Activated CD4-positive, alpha-beta T cell treated with anti-CD3 and anti-CD28 coated beads, Interleukin-2, amount 10 ng/mL, durations not matched to agents 7 days and 5 days (primary cell): Measurements from ENCODE around the gene COA1. TPM values are rescaled to one million over a fixed set of nuclear protein-coding genes. Genes with fewer than 3 reads are reported as not detected.
"Not testable (repeated sequence)": the region's sequence is repeated elsewhere in the genome, so short reads cannot be mapped to it uniquely, and the experiment has no call there.

Experiments used
- CTCF ChIA-PET: fragments of 350-600 bp; sonication (Branson Sonifier 250); formaldehyde crosslinking; loops from one replicate; lab custom pipeline; 2021; ENCODE audit warnings: antibody characterized with exemption; lab: Charles Lee
- POLR2A ChIA-PET: fragments of 350-600 bp; sonication (Branson Sonifier 250); formaldehyde crosslinking; loops from one replicate; lab custom pipeline; 2021; ENCODE audit warnings: antibody characterized with exemption; lab: Charles Lee
- DNase-seq: peaks from one replicate; pipeline ENCODE4 v3.0.0-alpha.2; 2020
- H3K27ac Mint-ChIP-seq: one replicate; pipeline ENCODE4 v1.8.0; 2021; ENCODE audit warnings: mild to moderate bottlenecking, moderate library complexity, mixed read lengths
- H3K27me3 Mint-ChIP-seq: one replicate; pipeline ENCODE4 v1.8.0; 2021; ENCODE audit warnings: mixed read lengths
- H3K36me3 Mint-ChIP-seq: one replicate; pipeline ENCODE4 v1.8.0; 2021; ENCODE audit warnings: low read depth, mixed read lengths
- H3K4me1 Mint-ChIP-seq: one replicate; pipeline ENCODE4 v1.8.0; 2021; ENCODE audit warnings: mixed read lengths
- H3K4me3 Mint-ChIP-seq: one replicate; pipeline ENCODE4 v1.8.0; 2021; ENCODE audit warnings: mild to moderate bottlenecking, moderate library complexity, mixed read lengths
- H3K9me3 Mint-ChIP-seq: one replicate; pipeline ENCODE4 v1.8.0; 2021; ENCODE audit warnings: mixed read lengths
- total RNA-seq, 2 experiments: library from RNA; stranded (reverse); gene quantifications; one replicate each; pipeline ENCODE4 v1.2.3, GENCODE V29; 2021

Gene COA1
- total RNA-seq, 2 experiments from 2014 or later: 44.8 to 47.1 TPM

GRCh38 chr7:43693687-43694398 is 35.5 kb downstream of the COA1 start:
- Mint-ChIP-seq H3K4me1 (peaks cover 28% of the 10 kb centered on the region), H3K27me3 (no peaks in the 10 kb centered on the region), H3K36me3 (peaks cover 14% of the 10 kb centered on the region), H3K9me3 (no peaks in the 10 kb centered on the region), H3K4me3 (no peak overlapping the region), H3K27ac (no peak overlapping the region)
- no peak for DNase-seq
- CTCF ChIA-PET: interaction anchor here (1.0 to 2.6 kb wide), 7 partner anchors 9 to 132 kb away, joined by 3 to 19 read pairs (median 3); partner anchors contain the start of gene STK17A
- POLR2A ChIA-PET: no interaction called here

GRCh38 chr7:43692582-43693373 is 36.5 kb downstream of the COA1 start:
- Mint-ChIP-seq H3K27me3 (no peaks in the 10 kb centered on the region), H3K4me1 (peaks cover 22% of the 10 kb centered on the region), H3K9me3 (peaks cover 7% of the 10 kb centered on the region), H3K36me3 (peaks cover 23% of the 10 kb centered on the region), H3K4me3 (no peak overlapping the region), H3K27ac (no peak overlapping the region)
- POLR2A ChIA-PET: no interaction called here
- no peak for DNase-seq
- CTCF ChIA-PET: interaction anchor here (1.0 to 4.9 kb wide), 6 partner anchors 7 to 111 kb away, joined by 3 to 21 read pairs (median 4); partner anchors contain the start of gene STK17A

- H3K9me3 Mint-ChIP-seq: peaks cover 12% of the 10 kb centered on the region
- DNase-seq: no peak
- ChIA-PET POLR2A (no interaction called here), CTCF (interaction anchor here (4.3 to 4.9 kb wide), 2 partner anchors 8 to 109 kb away, joined by 17 to 21 read pairs; partner anchors contain the start of gene STK17A)
- H3K27me3 Mint-ChIP-seq: no peaks in the 10 kb centered on the region
- peaks cover 19% of the 10 kb centered on the region for H3K4me1 Mint-ChIP-seq
- H3K36me3 Mint-ChIP-seq: peaks cover 30% of the 10 kb centered on the region
- H3K4me3 Mint-ChIP-seq: no peak overlapping the region
- no peak overlapping the region for H3K27ac Mint-ChIP-seq
Observed at GRCh38 chr7:43691611-43692010, 37.7 kb downstream of the COA1 start.

- H3K4me3 Mint-ChIP-seq: no peak overlapping the region
- H3K36me3 Mint-ChIP-seq: peaks cover 34% of the 10 kb centered on the region
- no peak overlapping the region for H3K27ac Mint-ChIP-seq
- H3K4me1 Mint-ChIP-seq: peaks cover 20% of the 10 kb centered on the region
- no peaks in the 10 kb centered on the region for H3K27me3 Mint-ChIP-seq
- ChIA-PET POLR2A (no interaction called here), CTCF (interaction anchor here (1.1 to 4.9 kb wide), 4 partner anchors 9 to 107 kb away, joined by 3 to 21 read pairs (median 12); partner anchors contain the start of gene STK17A)
- H3K9me3 Mint-ChIP-seq: peaks cover 12% of the 10 kb centered on the region
- no peak for DNase-seq
Observed at GRCh38 chr7:43689115-43689514, 40.2 kb downstream of the COA1 start.

- H3K27ac Mint-ChIP-seq, H3K27me3 Mint-ChIP-seq, H3K4me3 Mint-ChIP-seq, POLR2A ChIA-PET, DNase-seq: not testable (repeated sequence)
- peaks cover 25% of the 10 kb centered on the region for H3K4me1 Mint-ChIP-seq
- peaks cover 18% of the 10 kb centered on the region for H3K9me3 Mint-ChIP-seq
- peaks cover 39% of the 10 kb centered on the region for H3K36me3 Mint-ChIP-seq
- CTCF ChIA-PET: interaction anchor here (1.2 to 4.9 kb wide), 6 partner anchors 10 to 116 kb away, joined by 3 to 21 read pairs (median 6); partner anchors contain the start of gene STK17A
Observed at GRCh38 chr7:43687866-43688265, 41.5 kb downstream of the COA1 start.

GRCh38 chr7:43686991-43687390 is 42.3 kb downstream of the COA1 start:
- H3K27me3 Mint-ChIP-seq: no peaks in the 10 kb centered on the region
- H3K4me1 Mint-ChIP-seq: peaks cover 28% of the 10 kb centered on the region
- ChIA-PET POLR2A (no interaction called here), CTCF (interaction anchor here (0.8 to 2.1 kb wide), 5 partner anchors 71 to 115 kb away, joined by 3 to 12 read pairs (median 3); partner anchors contain the start of gene STK17A)
- peaks cover 18% of the 10 kb centered on the region for H3K9me3 Mint-ChIP-seq
- DNase-seq: no peak
- no peak overlapping the region for H3K4me3 Mint-ChIP-seq
- H3K36me3 Mint-ChIP-seq: peaks cover 40% of the 10 kb centered on the region
- H3K27ac Mint-ChIP-seq: no peak overlapping the region

- ChIA-PET CTCF (interaction anchor here (1.3 to 1.4 kb wide), 2 partner anchors 11 to 98 kb away, joined by 3 to 5 read pairs; partner anchors contain the start of gene STK17A), POLR2A (no interaction called here)
- no peak overlapping the region for H3K4me3 Mint-ChIP-seq
- no peak for DNase-seq
- no peaks in the 10 kb centered on the region for H3K27me3 Mint-ChIP-seq
- no peak overlapping the region for H3K27ac Mint-ChIP-seq
- peaks cover 44% of the 10 kb centered on the region for H3K4me1 Mint-ChIP-seq
- peaks cover 37% of the 10 kb centered on the region for H3K36me3 Mint-ChIP-seq
- peaks cover 14% of the 10 kb centered on the region for H3K9me3 Mint-ChIP-seq
Observed at GRCh38 chr7:43680736-43681135, 48.6 kb downstream of the COA1 start.

- H3K4me3 Mint-ChIP-seq: no peak overlapping the region
- CTCF ChIA-PET: interaction anchor here (1.0 to 1.5 kb wide), 3 partner anchors 10 to 97 kb away, joined by 3 to 4 read pairs (median 3); partner anchors contain the start of gene STK17A
Observed at GRCh38 chr7:43679210-43680068, 49.9 kb downstream of the COA1 start.

GRCh38 chr7:43678315-43678714 is 51.0 kb downstream of the COA1 start:
- ChIA-PET CTCF (interaction anchor here (1.0 to 2.4 kb wide), 2 partner anchors 21 to 96 kb away, joined by 3 to 19 read pairs; partner anchors contain the start of gene STK17A), POLR2A (no interaction called here)
- H3K4me1 Mint-ChIP-seq: peaks cover 50% of the 10 kb centered on the region
- H3K36me3 Mint-ChIP-seq: peaks cover 37% of the 10 kb centered on the region
- H3K27ac Mint-ChIP-seq: no peak overlapping the region
- no peaks in the 10 kb centered on the region for H3K27me3 Mint-ChIP-seq
- H3K9me3 Mint-ChIP-seq: peaks cover 20% of the 10 kb centered on the region
- no peak for DNase-seq
- H3K4me3 Mint-ChIP-seq: no peak overlapping the region

More at GRCh38 chr7:43679210-43680068, 49.9 kb downstream of the COA1 start:
- DNase-seq: no peak
- Mint-ChIP-seq H3K4me1 (peaks cover 50% of the 10 kb centered on the region), H3K27ac (no peak overlapping the region), H3K27me3 (no peaks in the 10 kb centered on the region), H3K36me3 (peaks cover 36% of the 10 kb centered on the region), H3K9me3 (peaks cover 21% of the 10 kb centered on the region)
- POLR2A ChIA-PET: interaction anchor here (0.6 kb wide), 1 partner anchor 30 kb away, joined by 4 read pairs; no protein-coding TSS in a partner anchor

- ChIA-PET POLR2A (no interaction called here), CTCF (interaction anchor here (1.0 to 2.4 kb wide), 2 partner anchors 22 to 95 kb away, joined by 3 to 19 read pairs; partner anchors contain the start of gene STK17A)
- Mint-ChIP-seq H3K27me3 (no peaks in the 10 kb centered on the region), H3K36me3 (peaks cover 42% of the 10 kb centered on the region), H3K4me3 (no peak overlapping the region), H3K4me1 (peaks cover 54% of the 10 kb centered on the region), H3K27ac (no peak overlapping the region), H3K9me3 (peaks cover 23% of the 10 kb centered on the region)
- DNase-seq: no peak
Observed at GRCh38 chr7:43677864-43678263, 51.5 kb downstream of the COA1 start.

GRCh38 chr7:43674559-43675436 is 54.5 kb downstream of the COA1 start:
- POLR2A ChIA-PET: no interaction called here
- no peak for DNase-seq
- peaks cover 56% of the 10 kb centered on the region for H3K36me3 Mint-ChIP-seq
- CTCF ChIA-PET: interaction anchor here (1.3 to 1.6 kb wide), 2 partner anchors 25 to 92 kb away, joined by 5 to 9 read pairs; partner anchors contain the start of gene STK17A
- H3K27ac Mint-ChIP-seq: no peak overlapping the region
- no peaks in the 10 kb centered on the region for H3K27me3 Mint-ChIP-seq
- H3K4me1 Mint-ChIP-seq: peaks cover 57% of the 10 kb centered on the region
- no peak overlapping the region for H3K4me3 Mint-ChIP-seq
- H3K9me3 Mint-ChIP-seq: peaks cover 38% of the 10 kb centered on the region
